Activated T-cell treated with anti-CD3 and anti-CD28 coated beads, Interleukin-2, amount 50 U/mL, for 48 hours (primary cell): ENCODE data around the gene ARHGEF25.
"Not testable (repeated sequence)": the region's sequence is repeated elsewhere in the genome, so short reads cannot be mapped to it uniquely, and the experiment has no call there.

Source experiments
- DNase-seq, 2 experiments: peaks; one replicate each; pipeline ENCODE4 v3.0.0-alpha.2; 2020

Gene ARHGEF25

DNA sequence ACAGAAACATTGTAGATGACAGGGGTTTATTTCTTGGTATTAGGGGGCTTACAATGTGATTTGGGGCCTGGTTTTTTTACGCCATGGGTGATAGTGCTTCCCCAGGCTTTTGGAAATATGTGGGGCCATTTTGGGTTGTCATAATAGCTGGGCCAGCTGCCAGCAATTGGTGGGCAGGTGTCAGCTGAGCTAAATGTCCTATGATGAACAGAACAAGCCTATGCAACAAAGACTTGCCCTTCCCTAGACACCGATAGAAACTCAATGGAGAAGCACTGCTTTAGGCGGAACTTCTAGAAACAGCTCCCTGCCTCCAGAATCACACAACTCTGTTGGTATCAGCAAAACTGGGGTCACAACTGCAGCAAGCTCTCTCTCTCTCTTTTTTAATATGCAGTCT is 26.9 kb downstream of the ARHGEF25 start:
- no peak for DNase-seq

- no peak for DNase-seq
Measured at GRCh38 chr12:57640175-57641042, 29.2 kb downstream of the ARHGEF25 start.

DNA sequence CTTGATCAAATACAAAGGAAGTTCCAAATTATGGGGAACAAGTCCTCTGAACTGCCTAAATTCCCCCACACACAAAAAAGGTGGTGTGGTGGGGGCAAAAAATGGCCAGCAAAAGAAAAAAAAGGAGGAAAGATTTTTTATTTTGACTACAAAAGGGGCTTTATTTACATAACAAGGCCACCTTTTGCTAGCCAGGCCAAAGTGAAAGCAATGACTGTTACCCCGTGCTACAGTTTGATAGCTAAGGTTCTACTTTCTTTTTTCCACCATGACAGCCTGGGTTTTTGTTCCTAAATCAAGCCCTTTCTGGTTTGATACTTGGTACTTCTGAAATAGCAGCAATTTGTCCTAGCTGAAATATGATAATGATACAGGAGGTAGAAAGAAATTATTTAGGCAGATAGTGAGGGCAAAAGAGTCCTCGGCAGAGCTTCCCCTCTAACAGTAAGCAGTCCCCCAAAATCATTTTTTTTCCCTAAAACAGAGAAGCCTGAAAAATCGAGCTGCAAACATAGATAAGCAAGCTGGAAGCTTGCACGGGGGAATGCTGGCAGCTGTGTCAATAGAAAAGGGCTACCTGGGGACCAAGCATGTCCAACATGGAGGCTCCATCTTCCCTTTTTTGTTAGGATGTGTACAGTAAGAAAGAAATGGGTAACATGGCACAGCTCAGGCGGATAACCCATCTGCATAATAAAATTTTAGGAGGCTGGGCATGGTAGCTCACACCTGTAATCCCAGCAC is 30.6 kb downstream of the ARHGEF25 start:
- no peak for DNase-seq

- DNase-seq, result not testable (repeated sequence)
Measured at GRCh38 chr12:57645990-57646658, 34.9 kb downstream of the ARHGEF25 start.

DNA sequence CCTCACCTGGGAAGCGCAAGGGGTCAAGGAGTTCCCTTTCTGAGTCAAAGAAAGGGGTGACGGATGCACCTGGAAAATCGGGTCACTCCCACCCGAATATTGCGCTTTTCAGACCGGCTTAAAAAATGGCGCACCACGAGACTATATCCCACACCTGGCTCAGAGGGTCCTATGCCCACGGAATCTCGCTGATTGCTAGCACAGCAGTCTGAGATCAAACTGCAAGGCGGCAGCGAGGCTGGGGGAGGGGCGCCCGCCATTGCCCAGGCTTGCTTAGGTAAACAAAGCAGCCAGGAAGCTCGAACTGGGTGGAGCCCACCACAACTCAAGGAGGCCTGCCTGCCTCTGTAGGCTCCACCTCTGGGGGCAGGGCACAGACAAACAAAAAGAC is 35.4 kb downstream of the ARHGEF25 start:
- DNase-seq, result not testable (repeated sequence)

GRCh38 chr12:57654042-57654441 is 42.8 kb downstream of the ARHGEF25 start:
- DNase-seq, result no peak

- DNase-seq, result no peak
Measured at GRCh38 chr12:57655541-57656240, 44.5 kb downstream of the ARHGEF25 start.

- not testable (repeated sequence) for DNase-seq
Measured at GRCh38 chr12:57656408-57656807, 45.2 kb downstream of the ARHGEF25 start.

DNA sequence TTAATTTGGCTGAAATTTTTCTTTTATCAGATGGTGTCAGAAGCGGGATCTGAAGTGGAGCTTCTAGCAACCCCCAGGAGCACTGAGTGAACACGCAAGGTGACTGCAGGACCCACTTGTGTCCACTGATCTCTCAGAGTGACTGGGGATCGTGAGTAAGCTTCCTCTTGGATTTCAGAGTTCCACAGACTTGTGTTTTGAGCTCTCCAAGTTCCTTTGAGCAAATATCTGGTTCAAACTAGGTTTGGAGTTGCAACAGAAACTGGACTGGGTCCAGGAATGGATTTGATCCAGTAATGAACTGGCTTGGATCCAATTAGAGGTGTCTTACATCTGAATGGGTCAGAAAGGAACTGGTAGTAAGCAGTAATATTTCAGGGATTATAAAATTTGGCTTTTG is 46.5 kb downstream of the ARHGEF25 start:
- no peak for DNase-seq

DNA sequence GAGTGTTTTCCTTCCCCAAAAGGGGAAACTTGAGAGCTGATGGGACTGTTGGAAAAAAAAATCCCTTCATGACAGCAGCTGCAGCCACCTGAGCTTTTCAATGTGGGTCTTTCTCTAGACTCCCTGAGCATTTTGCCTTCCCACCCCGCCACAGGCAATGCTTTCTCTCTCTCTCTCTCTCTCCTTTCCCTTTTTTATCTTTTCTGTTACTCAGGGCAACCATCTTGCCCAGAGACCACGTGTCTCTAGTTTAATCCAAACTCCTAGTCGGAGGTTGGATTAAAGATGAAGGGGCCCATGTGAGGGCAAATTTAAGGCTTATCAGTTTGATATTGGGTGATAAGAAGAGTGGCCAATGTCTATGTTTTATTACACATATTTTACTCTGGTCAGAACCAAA is 47.7 kb downstream of the ARHGEF25 start:
- no peak for DNase-seq

DNA sequence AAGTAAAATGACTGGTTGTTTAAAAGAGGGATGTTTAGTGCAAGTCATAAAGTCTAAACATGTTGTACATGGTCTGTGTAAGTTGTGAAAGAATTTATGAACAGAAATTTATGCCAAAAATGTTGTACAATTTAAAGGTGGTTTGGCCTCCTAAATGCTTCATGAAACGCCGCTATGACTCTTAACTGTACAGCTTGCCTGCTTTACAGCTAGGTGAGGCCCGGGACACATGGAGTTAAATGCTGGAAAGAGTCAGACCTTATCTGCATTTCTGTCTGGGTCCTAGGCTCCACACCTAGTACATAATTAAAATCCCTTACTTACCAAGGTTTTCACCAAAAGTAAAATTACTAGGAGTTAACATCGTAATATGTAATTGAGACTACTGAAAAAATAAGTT is 50.1 kb downstream of the ARHGEF25 start:
- no peak for DNase-seq

DNA sequence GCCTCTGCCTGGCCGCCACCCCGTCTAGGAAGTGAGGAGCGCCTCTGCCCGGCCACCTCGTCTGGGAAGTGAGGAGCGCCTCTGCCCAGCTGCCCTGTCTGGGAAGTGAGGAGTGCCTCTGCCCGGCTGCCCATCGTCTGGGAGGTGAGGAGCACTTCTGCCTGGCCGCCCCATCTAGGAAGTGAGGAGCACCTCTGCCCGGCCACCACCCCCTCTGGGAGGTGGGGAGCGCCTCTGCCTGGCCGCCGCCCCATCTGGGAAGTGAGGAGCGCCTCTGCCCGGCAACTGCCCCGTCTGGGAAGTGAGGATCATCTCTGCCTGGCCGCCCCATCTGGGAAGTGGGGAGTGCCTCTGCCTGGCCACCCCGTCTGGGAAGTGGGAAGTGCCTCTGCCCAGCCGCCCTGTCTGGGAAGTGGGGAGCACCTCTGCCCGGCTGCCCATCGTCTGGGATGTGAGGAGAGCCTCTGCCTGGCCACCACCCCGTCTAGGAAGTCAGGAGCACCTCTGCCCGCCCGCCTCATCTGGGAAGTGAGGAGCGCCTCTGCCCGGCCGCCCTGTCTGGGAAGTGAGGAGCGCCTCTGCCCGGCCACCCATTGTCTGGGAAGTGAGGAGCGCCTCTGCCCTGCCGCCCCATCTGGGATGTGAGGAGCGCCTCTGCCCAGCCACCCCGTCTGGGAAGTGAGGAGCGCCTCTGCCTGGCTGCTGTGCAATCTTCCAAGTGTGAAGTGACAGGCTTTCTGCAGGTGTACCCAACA is 54.0 kb downstream of the ARHGEF25 start:
- DNase-seq, result not testable (repeated sequence)
